ENCODE results near the gene MAP1LC3A.
"Not testable (repeated sequence)": the region's sequence is repeated elsewhere in the genome, so short reads cannot be mapped to it uniquely, and the experiment has no call there.

The MAP1LC3A gene

GRCh38 chr20:34558320-34559218, at the start of gene MAP1LC3A:
Gene MAP1LC3A, plus strand, starts transcription at chr20:34558718. Its CDS starts 151 bp downstream, at chr20:34558869.
- peak; percentile 87 for DNase-seq (ENCODE audit: low read depth)

GRCh38 chr20:34510575-34510974, 47.9 kb upstream of the MAP1LC3A start:
- no peak for DNase-seq (ENCODE audit: low read depth)

DNA sequence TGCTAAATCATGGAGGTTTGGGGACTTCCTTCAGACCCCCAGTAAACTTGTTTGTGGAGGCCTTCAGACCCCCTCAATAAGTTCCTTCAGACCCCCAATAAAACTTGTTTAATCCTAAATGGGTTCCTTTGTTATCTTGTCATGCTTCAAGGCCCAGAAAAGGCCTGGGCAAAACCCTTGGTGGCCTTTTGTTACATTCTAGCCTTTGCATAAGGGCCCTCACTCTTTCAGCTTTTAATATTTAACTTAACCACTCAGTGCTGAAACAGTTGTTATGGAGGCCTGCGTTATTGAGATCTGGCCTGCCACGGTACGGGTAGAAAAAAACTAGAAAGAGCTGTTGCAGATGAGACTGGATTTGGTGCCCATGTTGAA, 46.6 kb upstream of the MAP1LC3A start:
- DNase-seq (ENCODE audit: low read depth) = no peak

DNA sequence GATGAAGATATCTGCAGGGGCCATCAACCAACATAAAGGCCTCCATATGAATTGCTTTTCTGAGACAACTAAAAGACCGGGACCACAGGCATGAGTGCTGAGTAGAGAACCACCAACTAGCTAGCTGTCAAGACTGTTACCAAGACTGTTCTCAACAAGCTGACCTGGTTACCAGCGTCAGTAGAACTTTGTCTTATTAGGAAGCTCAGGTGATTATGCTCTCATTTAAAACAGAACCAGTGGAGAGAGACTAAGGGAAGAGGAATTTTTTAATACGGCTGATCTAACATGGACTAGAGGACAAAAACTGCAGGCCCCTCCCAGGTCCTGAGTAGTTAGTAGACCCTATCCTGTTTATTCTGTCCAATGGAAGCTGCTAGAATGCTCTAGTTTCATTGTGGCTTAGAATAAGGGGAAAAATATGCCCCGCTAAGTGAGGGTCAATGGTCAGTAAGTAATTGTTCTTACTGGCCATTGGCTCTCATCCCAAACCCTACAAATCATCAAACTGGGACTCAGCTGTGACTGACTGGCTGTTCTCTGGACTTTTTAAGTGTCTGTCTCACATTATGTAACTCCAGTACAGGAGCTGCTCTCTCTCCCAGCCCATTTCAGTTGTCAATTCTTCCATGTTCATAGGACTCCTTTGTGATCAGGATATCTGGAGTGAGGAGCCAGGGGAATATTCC, 46.1 kb upstream of the MAP1LC3A start:
- no peak for DNase-seq (ENCODE audit: low read depth)

DNA sequence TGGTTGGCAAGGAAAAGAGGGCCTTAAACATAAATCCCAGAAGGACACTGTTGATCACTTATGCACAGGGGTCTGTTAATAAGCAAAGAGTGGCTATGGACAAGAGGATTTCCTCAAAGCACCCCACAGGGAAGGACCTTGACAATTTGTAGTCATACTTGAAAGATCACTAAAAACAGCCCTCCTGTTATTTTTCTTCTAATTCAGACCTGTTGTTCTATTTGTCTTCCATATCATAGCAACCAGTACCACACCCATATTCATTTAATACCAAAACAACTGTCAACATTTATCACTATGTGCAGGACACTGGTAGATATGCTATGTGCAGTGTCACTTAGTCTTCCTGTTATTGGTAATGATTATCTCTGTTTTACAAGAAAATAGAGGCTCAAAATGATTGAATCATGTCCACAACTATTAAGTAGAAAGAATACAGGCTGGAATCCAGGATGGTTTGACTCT, 45.5 kb upstream of the MAP1LC3A start:
- DNase-seq (ENCODE audit: low read depth) = no peak

DNA sequence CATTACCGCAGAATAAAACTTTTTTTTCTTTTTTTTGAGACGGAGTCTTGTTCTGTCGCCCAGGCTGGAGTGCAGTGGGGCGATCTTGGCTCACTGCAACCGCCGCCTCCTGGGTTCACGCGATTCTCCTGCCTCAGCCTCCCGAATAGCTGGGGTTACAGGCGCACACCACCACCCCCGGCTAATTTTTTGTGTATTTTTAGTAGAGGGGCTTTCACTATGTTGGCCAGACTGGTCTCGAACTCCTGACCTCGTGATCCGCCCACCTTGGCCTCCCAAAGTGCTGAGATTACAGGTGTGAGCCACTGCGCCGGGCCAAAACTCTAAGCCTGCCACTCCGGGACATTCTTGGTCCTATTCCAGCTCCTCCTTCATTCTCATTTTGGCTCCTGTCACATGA, 44.5 kb upstream of the MAP1LC3A start:
- DNase-seq (ENCODE audit: low read depth) = not testable (repeated sequence)

- no peak for DNase-seq (ENCODE audit: low read depth)
Observed at GRCh38 chr20:34514897-34515483, 43.5 kb upstream of the MAP1LC3A start.

GRCh38 chr20:34515484-34516246, 42.9 kb upstream of the MAP1LC3A start:
- DNase-seq (ENCODE audit: low read depth) = peak; percentile 63

DNA sequence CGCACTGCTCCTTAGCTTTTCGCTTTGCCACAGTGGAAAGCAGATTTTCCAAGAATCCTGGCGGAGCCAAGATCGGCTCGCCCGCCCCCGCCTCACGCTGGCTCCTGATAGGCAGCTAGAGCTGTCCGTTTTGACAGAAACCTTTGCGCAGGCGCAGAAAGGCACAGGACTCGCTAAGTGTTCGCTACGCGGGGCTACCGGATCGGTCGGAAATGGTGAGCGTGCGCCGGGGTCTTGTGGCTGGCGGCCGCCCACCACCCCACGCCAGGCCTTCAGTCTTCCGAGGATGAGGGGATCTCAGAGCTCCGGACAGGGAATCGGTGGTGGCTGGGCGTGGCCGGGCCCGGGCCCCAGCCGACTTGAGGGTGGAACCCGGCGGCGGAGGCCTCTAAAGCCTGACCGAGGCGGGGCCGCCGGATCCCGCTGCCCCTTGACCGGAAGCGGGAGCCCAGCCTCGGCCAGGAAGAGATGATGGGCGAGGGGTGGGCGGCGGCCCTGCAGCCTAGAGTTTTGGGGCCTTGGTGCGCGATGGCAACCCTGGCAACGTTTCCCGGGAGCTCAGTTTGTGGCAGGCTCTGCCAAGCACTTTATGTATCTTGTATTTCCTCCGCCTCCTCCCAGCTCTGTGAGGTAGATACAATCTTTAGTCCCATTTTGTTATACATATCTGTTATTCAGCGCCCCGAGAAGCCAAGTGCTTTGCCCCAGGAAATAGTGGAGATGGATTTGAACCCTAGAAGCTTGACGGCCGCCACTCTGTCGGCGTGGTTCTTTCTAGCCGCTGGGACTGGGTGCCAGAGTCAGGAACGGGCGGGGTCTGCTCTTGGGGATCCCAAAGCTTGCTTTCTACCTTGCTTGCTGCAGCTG, 42.0 kb upstream of the MAP1LC3A start, which contains the start of gene DYNLRB1:
Gene DYNLRB1, plus strand, starts transcription at position 176 of the 867 bp plus-strand sequence. Its CDS starts 37 bp downstream, at position 213.
- DNase-seq (ENCODE audit: low read depth) = peak; percentile 90

DNA sequence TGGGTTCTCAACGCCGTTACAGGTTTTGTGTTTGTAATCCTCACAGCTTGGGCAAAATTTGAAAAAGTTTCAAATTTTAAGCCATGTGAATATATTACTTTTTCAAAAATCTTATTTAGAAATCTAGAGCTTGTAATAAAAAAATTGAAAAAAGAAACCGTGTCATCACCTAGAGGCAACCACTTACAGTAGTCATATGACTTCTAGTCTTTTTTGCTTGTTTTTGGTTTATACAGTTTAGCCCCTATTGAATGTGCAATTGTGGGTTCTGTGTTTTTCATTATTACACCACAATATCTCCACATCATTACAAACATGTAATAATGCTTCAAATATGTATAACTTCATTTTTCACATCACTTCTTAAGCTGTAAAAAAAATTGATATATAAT, 41.4 kb upstream of the MAP1LC3A start:
- DNase-seq (ENCODE audit: low read depth) = no peak

- not testable (repeated sequence) for DNase-seq (ENCODE audit: low read depth)
Observed at GRCh38 chr20:34518863-34519262, 39.7 kb upstream of the MAP1LC3A start.

DNA sequence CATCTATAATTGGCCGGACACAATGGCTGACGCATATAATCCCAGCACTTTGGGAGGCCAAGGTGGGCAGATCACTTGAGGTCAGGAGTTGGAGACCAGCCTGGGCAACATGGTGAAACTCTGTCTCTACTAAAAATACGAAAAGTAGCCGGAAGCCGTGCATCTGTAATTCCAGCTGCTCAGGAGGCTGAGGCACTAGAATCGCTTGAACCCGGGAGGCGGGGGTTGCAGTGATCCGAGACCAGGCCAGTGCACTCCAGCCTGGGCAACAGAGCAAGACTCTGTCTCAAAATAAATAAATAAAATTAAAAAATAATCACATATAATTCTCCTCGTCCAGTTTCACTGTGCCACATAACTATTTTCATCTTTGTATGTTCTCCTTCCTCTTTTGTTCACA, 38.7 kb upstream of the MAP1LC3A start:
- DNase-seq (ENCODE audit: low read depth) = not testable (repeated sequence)

GRCh38 chr20:34522969-34523871, 35.3 kb upstream of the MAP1LC3A start:
- peak; percentile 40 for DNase-seq (ENCODE audit: low read depth)

DNA sequence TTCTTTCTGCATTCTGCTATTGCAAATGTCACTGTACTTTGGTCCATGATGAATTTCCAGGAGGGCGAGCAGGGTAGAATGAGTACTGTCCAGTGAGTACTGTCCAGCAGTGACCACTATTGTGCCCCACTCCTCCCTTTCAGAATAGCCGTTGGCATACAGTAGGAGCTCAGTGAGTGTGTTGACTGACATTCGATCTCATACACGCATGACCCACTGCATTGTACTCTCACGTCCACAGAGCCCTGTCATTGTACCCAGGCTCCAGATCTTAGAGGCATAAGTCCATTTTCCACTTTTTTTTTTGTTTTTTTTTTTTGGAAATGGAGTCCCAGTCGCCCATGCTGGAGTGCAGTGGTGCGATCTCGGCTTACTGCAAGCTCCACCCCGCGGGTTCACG, 34.1 kb upstream of the MAP1LC3A start:
- no peak for DNase-seq (ENCODE audit: low read depth)

DNA sequence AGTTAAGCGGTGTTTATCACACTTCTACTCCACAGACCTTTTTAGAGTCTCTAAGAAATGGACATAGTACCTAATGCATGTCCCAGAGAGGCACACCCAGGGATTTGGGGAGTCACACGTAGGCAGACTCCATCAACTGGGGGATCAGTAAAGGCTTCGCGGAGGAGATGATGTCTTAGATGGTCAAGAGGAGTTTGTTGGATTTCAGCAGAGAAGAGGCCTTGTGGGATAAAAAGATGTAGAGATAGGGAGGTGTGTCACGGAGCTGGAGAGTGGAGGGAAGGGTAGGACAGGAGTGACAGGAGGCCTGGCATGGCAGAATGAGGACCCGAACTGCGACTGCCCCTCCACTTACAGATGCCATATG, 33.2 kb upstream of the MAP1LC3A start:
- DNase-seq (ENCODE audit: low read depth) = no peak

DNA sequence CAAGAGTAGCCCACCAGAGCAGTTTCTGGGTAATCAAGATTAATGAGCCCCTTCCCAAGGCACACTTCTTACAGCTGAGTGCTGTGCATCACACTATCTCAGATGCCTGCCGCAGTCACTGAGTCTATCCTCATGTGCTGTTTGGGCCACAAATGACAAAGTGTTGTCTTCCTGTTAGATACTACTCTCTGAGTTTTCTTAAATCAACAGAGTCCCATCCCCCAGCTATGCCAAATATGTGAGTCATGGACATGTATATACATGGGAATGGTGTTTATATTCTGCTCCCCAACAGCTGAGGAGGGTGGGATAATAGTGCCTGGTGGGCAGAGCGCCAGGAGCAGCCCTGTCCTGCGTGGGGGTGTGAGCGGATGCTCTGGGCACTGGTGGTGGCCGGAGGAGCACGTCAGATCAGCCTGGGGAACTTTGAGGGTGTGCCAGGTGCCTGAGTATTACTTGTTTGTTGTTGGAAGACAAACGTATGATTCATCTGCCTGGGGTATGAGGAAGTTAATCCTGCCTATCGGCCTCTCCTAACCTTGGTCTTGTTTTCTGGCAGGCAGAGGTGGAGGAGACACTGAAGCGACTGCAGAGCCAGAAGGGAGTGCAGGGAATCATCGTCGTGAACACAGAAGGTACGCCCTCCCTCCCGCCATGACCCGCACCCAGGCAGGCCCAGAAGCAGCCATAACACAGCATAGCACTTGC, 32.7 kb upstream of the MAP1LC3A start:
- no peak for DNase-seq (ENCODE audit: low read depth)

DNA sequence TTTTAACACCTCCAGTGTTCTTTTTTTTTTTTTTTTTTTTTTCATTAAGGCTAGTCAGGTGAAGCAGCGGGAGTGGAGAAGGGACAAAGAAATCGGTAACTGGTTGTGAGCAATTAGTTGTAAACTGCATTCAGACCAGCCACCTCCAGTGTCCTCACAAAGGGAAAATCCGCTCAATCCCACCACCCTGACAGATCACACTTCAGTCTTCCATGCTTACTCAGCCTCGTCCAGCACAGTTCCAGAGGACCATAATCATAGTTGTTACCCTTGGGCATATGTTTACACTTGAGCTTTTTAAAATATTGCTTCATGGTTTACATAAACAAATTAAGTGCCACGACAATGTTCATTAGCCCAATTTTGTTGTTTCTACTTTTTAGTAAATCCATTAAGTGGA, 32.1 kb upstream of the MAP1LC3A start:
- no peak for DNase-seq (ENCODE audit: low read depth)

GRCh38 chr20:34527016-34527415, 31.5 kb upstream of the MAP1LC3A start:
- no peak for DNase-seq (ENCODE audit: low read depth)

DNA sequence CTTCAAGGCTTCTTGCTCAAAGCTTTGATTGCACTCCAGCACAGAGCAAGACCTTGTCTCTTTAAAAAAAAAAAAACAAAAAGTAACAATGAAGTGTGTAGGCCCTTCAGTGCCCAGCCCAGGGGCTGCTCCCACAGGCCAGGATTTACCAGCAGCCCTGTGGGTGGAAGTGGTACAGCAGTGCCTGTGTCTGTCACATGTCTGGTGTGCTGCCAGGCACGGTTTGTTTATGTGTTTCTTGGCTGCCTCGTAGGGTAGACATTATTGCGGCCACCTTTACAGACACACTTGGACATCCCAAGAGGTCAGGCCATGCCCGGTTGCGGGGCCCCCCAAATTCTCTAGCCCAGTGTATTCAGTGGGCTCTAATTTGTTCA, 29.6 kb upstream of the MAP1LC3A start:
- no peak for DNase-seq (ENCODE audit: low read depth)
